ENCODE measurements around the gene BEST3. TPM values are rescaled to one million over a fixed set of nuclear protein-coding genes. Genes with fewer than 3 reads are reported as not detected.

The BEST3 gene
- total RNA-seq, 1 donor from 2014 or later, result not detected

DNA sequence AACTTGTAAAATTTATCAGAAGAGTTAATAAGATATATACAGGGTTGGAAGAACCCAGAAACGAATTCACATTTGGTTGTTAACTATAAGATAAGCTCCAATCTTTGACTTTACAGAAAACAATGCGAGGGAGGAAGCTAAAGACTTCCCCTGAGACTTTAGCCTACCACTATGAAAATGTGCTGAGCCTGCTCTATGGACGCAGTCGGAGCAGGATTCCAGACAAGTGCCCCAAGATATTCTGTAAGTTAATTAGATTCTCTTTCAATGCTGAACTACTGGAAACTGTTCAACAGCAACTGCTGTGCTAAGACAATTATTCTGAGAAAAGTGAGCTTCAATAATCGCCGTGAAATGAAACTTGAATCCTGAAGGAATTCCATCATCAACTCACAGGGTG lies 80.1 kb downstream of the BEST3 start:
- Mint-ChIP-seq H3K4me1 (peaks cover 4% of the 10 kb centered on the region), H3K36me3 (ENCODE audit: low read depth) (no peaks in the 10 kb centered on the region), H3K9me3 (no peaks in the 10 kb centered on the region), H3K27ac (no peak overlapping the region), H3K27me3 (peaks cover 10% of the 10 kb centered on the region), H3K4me3 (no peak overlapping the region)
- intact Hi-C loops (cut with micrococcal nuclease), result no loop called here
- TF ChIP-seq, protein P1, sequence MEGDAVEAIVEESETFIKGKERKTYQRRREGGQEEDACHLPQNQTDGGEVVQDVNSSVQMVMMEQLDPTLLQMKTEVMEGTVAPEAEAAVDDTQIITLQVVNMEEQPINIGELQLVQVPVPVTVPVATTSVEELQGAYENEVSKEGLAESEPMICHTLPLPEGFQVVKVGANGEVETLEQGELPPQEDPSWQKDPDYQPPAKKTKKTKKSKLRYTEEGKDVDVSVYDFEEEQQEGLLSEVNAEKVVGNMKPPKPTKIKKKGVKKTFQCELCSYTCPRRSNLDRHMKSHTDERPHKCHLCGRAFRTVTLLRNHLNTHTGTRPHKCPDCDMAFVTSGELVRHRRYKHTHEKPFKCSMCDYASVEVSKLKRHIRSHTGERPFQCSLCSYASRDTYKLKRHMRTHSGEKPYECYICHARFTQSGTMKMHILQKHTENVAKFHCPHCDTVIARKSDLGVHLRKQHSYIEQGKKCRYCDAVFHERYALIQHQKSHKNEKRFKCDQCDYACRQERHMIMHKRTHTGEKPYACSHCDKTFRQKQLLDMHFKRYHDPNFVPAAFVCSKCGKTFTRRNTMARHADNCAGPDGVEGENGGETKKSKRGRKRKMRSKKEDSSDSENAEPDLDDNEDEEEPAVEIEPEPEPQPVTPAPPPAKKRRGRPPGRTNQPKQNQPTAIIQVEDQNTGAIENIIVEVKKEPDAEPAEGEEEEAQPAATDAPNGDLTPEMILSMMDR (IDR thresholded peaks at IDR 0.05), result no peak
- POLR2A ChIA-PET, result no interaction called here
- CTCF ChIA-PET, result no interaction called here
- no peak for ATAC-seq (ENCODE audit: low read depth)
- DNase-seq, result no peak

DNA sequence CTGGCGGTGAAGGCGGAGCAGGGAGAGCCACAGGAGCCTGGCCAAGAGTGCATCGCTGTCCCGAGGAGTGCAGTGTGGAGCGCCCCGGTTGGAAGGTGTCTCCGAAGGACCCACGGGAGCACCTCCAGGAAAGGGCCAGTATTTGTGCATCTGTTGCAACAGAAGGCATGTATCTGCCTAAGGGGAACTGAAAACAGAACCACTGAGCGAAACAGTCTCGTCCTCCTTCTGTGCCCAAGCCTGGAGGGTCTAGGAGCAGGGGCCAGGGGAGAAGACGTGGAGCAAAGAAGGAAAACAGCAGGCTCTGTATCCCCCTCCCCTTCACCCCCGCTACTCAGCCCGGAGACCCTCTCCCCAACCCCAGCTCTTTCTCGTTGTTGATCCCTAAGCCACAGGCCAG lies 83.1 kb downstream of the BEST3 start:
- H3K27me3 Mint-ChIP-seq, result peaks cover 8% of the 10 kb centered on the region
- H3K36me3 Mint-ChIP-seq (ENCODE audit: low read depth), result no peaks in the 10 kb centered on the region
- no peak overlapping the region for H3K27ac Mint-ChIP-seq
- peaks cover 4% of the 10 kb centered on the region for H3K4me1 Mint-ChIP-seq
- H3K4me3 Mint-ChIP-seq, result no peak overlapping the region
- no peak for DNase-seq
- ATAC-seq (ENCODE audit: low read depth), result no peak
- POLR2A ChIA-PET, result no interaction called here
- intact Hi-C loops (cut with micrococcal nuclease), result no loop called here
- no peaks in the 10 kb centered on the region for H3K9me3 Mint-ChIP-seq
- TF ChIP-seq, protein P1 (IDR thresholded peaks at IDR 0.05), result no peak
- CTCF ChIA-PET, result no interaction called here

DNA sequence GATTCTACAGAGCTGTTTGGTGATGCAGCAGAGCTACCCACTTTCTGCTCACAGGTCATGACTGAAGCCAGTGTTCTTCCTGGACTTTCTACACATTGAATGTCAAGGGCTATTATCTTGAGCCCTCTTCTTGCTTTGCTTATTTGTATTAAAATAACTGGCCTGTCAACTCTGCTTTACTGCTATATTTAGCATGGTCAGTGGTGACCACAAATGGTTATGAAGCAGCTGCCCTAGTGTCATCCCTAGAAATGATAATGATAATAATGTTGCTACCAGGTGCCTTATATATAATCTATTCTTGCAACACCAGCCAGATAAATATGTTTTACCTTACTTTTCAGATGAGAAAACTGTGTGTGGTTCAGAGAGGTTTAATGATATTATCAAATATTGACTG lies 85.8 kb downstream of the BEST3 start:
- TF ChIP-seq, protein P1 (IDR thresholded peaks at IDR 0.05), result no peak
- peaks cover 4% of the 10 kb centered on the region for H3K4me1 Mint-ChIP-seq
- no peak for DNase-seq
- intact Hi-C loops (cut with micrococcal nuclease), result no loop called here
- no peak overlapping the region for H3K4me3 Mint-ChIP-seq
- no peak for ATAC-seq (ENCODE audit: low read depth)
- peaks cover 3% of the 10 kb centered on the region for H3K27me3 Mint-ChIP-seq
- H3K9me3 Mint-ChIP-seq, result no peaks in the 10 kb centered on the region
- POLR2A ChIA-PET, result no interaction called here
- no peak overlapping the region for H3K27ac Mint-ChIP-seq
- H3K36me3 Mint-ChIP-seq (ENCODE audit: low read depth), result no peaks in the 10 kb centered on the region
- CTCF ChIA-PET, result no interaction called here

DNA sequence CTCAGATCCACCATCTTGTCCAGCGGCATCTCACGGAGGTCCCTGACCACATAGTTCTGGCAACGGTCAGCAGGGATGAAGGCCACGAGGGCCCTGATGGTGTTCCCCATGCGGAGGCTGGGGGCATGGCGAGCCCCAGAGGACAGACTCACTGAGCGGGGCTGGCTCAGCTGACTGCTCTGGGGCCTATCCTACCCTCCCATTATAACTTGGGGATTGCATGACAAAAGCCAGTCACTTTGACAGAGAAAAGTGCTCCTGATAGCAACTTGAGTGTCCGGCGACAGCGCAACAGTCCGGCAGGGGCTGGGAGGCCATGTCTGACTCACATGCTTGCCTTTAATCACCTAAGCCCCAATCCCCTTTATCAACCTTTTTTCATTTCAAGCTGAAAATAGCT lies 88.4 kb downstream of the BEST3 start, which contains the start of gene LRRC10:
Gene LRRC10, minus strand, starts transcription at position 179 of the 400 bp plus-strand sequence. Its CDS starts 69 bp downstream, at position 110.
- TF ChIP-seq, protein P1 (IDR thresholded peaks at IDR 0.05), result no peak
- intact Hi-C loops (cut with micrococcal nuclease), result no loop called here
- Mint-ChIP-seq H3K36me3 (ENCODE audit: low read depth) (no peaks in the 10 kb centered on the region), H3K4me3 (no peak within 1 kb of the TSS), H3K27ac (no peak within 1 kb of the TSS), H3K27me3 (no peaks in the 10 kb centered on the region), H3K9me3 (no peaks in the 10 kb centered on the region), H3K4me1 (peaks cover 3% of the 10 kb centered on the region)
- no peak for DNase-seq
- ChIA-PET CTCF (no interaction called here), POLR2A (no interaction called here)
- ATAC-seq (ENCODE audit: low read depth), result no peak

DNA sequence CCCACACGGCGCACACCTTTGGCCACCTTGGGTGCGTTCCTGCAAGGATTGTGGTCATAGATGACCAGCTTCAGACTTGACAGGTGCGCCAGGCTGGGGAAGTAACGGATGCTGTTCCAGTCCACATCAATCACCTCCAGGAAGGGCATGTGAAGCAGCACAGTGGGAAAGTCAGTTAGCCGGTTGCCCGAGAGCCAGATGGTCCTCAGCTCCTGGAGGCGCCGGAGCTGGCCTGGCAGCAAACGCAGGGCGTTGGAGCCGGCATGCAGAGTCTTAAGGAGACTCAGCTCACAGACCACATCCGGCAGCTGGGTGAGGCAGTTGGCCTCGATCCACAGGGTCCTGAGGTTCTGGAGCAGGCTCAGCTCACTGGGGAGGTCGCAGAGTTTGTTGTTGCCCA lies 89.0 kb downstream of the BEST3 start:
- H3K27me3 Mint-ChIP-seq, result no peaks in the 10 kb centered on the region
- ATAC-seq (ENCODE audit: low read depth) (no peak), DNase-seq (no peak)
- H3K36me3 Mint-ChIP-seq (ENCODE audit: low read depth), result no peaks in the 10 kb centered on the region
- intact Hi-C loops (cut with micrococcal nuclease), result no loop called here
- H3K4me1 Mint-ChIP-seq, result no peaks in the 10 kb centered on the region
- no peak overlapping the region for H3K4me3 Mint-ChIP-seq
- ChIA-PET CTCF (no interaction called here), POLR2A (no interaction called here)
- no peaks in the 10 kb centered on the region for H3K9me3 Mint-ChIP-seq
- H3K27ac Mint-ChIP-seq, result no peak overlapping the region
- TF ChIP-seq, protein P1 (IDR thresholded peaks at IDR 0.05), result no peak
